RWPE2 (cell line): ENCODE measurements around the gene SHISA4.

Source experiments
- ATAC-seq: fragments of 200-7000 bp; cut with Tn5 transposase; 3 replicates; pipeline ENCODE4 v1.9.1; 2021; ENCODE audit warnings: low read depth
- DNase-seq: peaks from one replicate; pipeline ENCODE4 v3.0.0-alpha.2; 2020; ENCODE audit warnings: low spot score
- H3K27ac ChIP-seq: fragments of 450-650 bp; 2 replicates; pipeline ENCODE4 v1.5.1; 2017; ENCODE audit warnings: mild to moderate bottlenecking; ENCODE audit not compliant: poor library complexity, severe bottlenecking
- H3K27me3 ChIP-seq: fragments of 250-450 bp; sonication (Bioruptor Pico); 2 replicates; pipeline ENCODE4 v1.5.1; 2021; ENCODE audit warnings: mild to moderate bottlenecking, moderate library complexity; ENCODE audit not compliant: insufficient read depth, poor library complexity, severe bottlenecking
- H3K36me3 ChIP-seq: fragments of 250-450 bp; sonication (Bioruptor Pico); 2 replicates; pipeline ENCODE4 v1.5.1; 2020; ENCODE audit warnings: low read depth, mild to moderate bottlenecking, moderate library complexity
- H3K4me1 ChIP-seq: fragments of 250-450 bp; sonication (Bioruptor Pico); 2 replicates; pipeline ENCODE4 v1.5.1; 2021; ENCODE audit warnings: mild to moderate bottlenecking, moderate library complexity; ENCODE audit not compliant: insufficient read depth, poor library complexity, severe bottlenecking
- H3K4me3 ChIP-seq: fragments of 250-450 bp; sonication (Bioruptor Pico); 2 replicates; pipeline ENCODE4 v1.5.1; 2021; ENCODE audit warnings: mild to moderate bottlenecking, moderate library complexity; ENCODE audit not compliant: severe bottlenecking
- H3K9me3 ChIP-seq: fragments of 250-450 bp; sonication (Bioruptor Pico); 2 replicates; pipeline ENCODE4 v1.5.1; 2021; ENCODE audit warnings: mild to moderate bottlenecking, moderate library complexity; ENCODE audit not compliant: severe bottlenecking
- CTCF ChIP-seq: fragments of 450-650 bp; IDR thresholded peaks from one replicate; pipeline ENCODE4 v1.5.1; 2017; ENCODE audit warnings: mild to moderate bottlenecking, moderate library complexity; ENCODE audit not compliant: poor library complexity, severe bottlenecking

The SHISA4 gene

GRCh38 chr1:201907621-201908020 is 18.9 kb downstream of the SHISA4 start:
- ATAC-seq, result no peak
- Histone ChIP-seq H3K36me3 (no peaks in the 10 kb centered on the region), H3K9me3 (no peaks in the 10 kb centered on the region), H3K4me3 (no peak overlapping the region), H3K27ac (no peak overlapping the region), H3K4me1 (peaks cover 11% of the 10 kb centered on the region), H3K27me3 (no peaks in the 10 kb centered on the region)
- DNase-seq, result no peak
- TF ChIP-seq CTCF, result no peak

GRCh38 chr1:201911826-201912571 is 23.3 kb downstream of the SHISA4 start:
- no peak for DNase-seq
- Histone ChIP-seq H3K4me3 (no peak overlapping the region), H3K4me1 (peaks cover 3% of the 10 kb centered on the region), H3K27me3 (no peaks in the 10 kb centered on the region), H3K27ac (no peak overlapping the region), H3K36me3 (no peaks in the 10 kb centered on the region), H3K9me3 (no peaks in the 10 kb centered on the region)
- no peak for TF ChIP-seq CTCF
- ATAC-seq, result no peak

GRCh38 chr1:201912832-201913231 is 24.1 kb downstream of the SHISA4 start:
- H3K27ac ChIP-seq, result no peak overlapping the region
- H3K36me3 ChIP-seq, result no peaks in the 10 kb centered on the region
- no peak for TF ChIP-seq CTCF
- H3K4me1 ChIP-seq, result peaks cover 12% of the 10 kb centered on the region
- no peaks in the 10 kb centered on the region for H3K9me3 ChIP-seq
- no peak overlapping the region for H3K4me3 ChIP-seq
- ATAC-seq (no peak), DNase-seq (no peak)
- H3K27me3 ChIP-seq, result no peaks in the 10 kb centered on the region

- Histone ChIP-seq H3K4me3 (no peak overlapping the region), H3K9me3 (no peaks in the 10 kb centered on the region), H3K27me3 (no peaks in the 10 kb centered on the region), H3K4me1 (peaks cover 12% of the 10 kb centered on the region), H3K36me3 (no peaks in the 10 kb centered on the region), H3K27ac (no peak overlapping the region)
- TF ChIP-seq CTCF, result no peak
- ATAC-seq, result no peak
- no peak for DNase-seq
Measured at GRCh38 chr1:201914456-201915235, 25.9 kb downstream of the SHISA4 start.
